Measurements from ENCODE around the gene SEL1L.

Gene SEL1L

GRCh38 chr14:81485781-81486180, 47.9 kb downstream of the SEL1L start:
- Histone ChIP-seq H2BK15ac (ENCODE audit: low read depth, poor library complexity, severe bottlenecking) (no peak overlapping the region), H2BK5ac (ENCODE audit: low read depth, low read length, poor library complexity, severe bottlenecking) (no peak overlapping the region), H3K4ac (ENCODE audit: low read depth in 1 of 2, low read length in 2 of 2) (no peak overlapping the region), H2BK120ac (ENCODE audit: low read depth, low read length) (no peak overlapping the region), H3K9ac (ENCODE audit: low read length) (no peak overlapping the region), H3K18ac (ENCODE audit: low read depth in 1 of 2, low read length in 2 of 2) (no peak overlapping the region), H3K36me3 (ENCODE audit: control insufficient read depth in 1 of 2, insufficient read depth in 2 of 2, low read depth in 1 of 2, low read length in 2 of 2) (peaks cover 19 to 93% of the 10 kb centered on the region in 2 experiments), H3K79me1 (replicated peaks; ENCODE audit: low read length, poor library complexity, severe bottlenecking) (peaks cover 2% of the 10 kb centered on the region), H3K27me3 (ENCODE audit: control insufficient read depth in 1 of 2, insufficient read depth in 1 of 2, low read length in 2 of 2) (no peaks in the 10 kb centered on the region), H3K14ac (ENCODE audit: low read length in 2 of 2) (no peak overlapping the region), H3K27ac (ENCODE audit: low read length, poor library complexity, severe bottlenecking) (no peak overlapping the region), H2AFZ (ENCODE audit: low read depth, low read length) (no peak overlapping the region), H3K4me3 (ENCODE audit: insufficient read depth in 1 of 2, low read depth in 1 of 2, low read length in 2 of 2) (no peak overlapping the region), H4K8ac (ENCODE audit: low read length) (no peak overlapping the region), H3K4me1 (ENCODE audit: control insufficient read depth, insufficient read depth, low read depth, low read length) (no peaks in the 10 kb centered on the region), H4K91ac (ENCODE audit: low read length) (no peak overlapping the region), H2AK5ac (ENCODE audit: low read length, severe bottlenecking) (no peak overlapping the region), H3K9me3 (ENCODE audit: control insufficient read depth, low read length) (no peaks in the 10 kb centered on the region), H3K4me2 (ENCODE audit: low read length, poor library complexity, severe bottlenecking) (no peak overlapping the region), H2BK12ac (ENCODE audit: low read length in 2 of 2) (no peak overlapping the region), H3K23ac (ENCODE audit: low read length in 2 of 2) (no peak overlapping the region)
- DNase-seq: no peak
- no CpG with 5 or more reads among the region's 1 CpG for WGBS

DNA sequence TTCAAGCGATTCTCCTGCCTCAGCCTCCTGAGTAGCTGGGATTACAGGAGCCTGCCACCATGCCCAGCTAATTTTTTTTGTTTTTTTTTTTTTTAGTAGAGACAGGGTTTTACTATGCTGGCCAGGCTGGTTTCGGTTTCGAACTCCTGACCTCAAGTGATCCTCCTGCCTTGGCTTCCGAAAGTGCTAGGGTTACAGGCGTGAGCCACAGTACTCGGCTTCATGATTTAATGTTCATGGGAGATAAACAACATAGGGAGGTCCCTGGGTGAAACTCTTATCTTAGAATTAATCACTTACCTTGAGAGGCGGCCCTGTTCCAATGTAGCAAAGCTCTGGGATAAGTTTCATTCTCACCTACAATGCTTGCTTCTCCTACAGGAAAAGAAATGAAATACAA, 48.3 kb downstream of the SEL1L start:
- Histone ChIP-seq H3K27me3 (ENCODE audit: control insufficient read depth in 1 of 2, insufficient read depth in 1 of 2, low read length in 2 of 2) (no peaks in the 10 kb centered on the region), H2BK5ac (ENCODE audit: low read depth, low read length, poor library complexity, severe bottlenecking) (no peak overlapping the region), H3K9me3 (ENCODE audit: control insufficient read depth, low read length) (no peaks in the 10 kb centered on the region), H4K91ac (ENCODE audit: low read length) (no peak overlapping the region), H3K4ac (ENCODE audit: low read depth in 1 of 2, low read length in 2 of 2) (no peak overlapping the region), H3K4me3 (ENCODE audit: insufficient read depth in 1 of 2, low read depth in 1 of 2, low read length in 2 of 2) (no peak overlapping the region), H3K79me1 (replicated peaks; ENCODE audit: low read length, poor library complexity, severe bottlenecking) (peaks cover 2% of the 10 kb centered on the region), H3K14ac (ENCODE audit: low read length in 2 of 2) (no peak overlapping the region), H3K36me3 (ENCODE audit: control insufficient read depth in 1 of 2, insufficient read depth in 2 of 2, low read depth in 1 of 2, low read length in 2 of 2) (peaks cover 21 to 93% of the 10 kb centered on the region in 2 experiments), H3K9ac (ENCODE audit: low read length) (no peak overlapping the region), H3K18ac (ENCODE audit: low read depth in 1 of 2, low read length in 2 of 2) (no peak overlapping the region), H2AFZ (ENCODE audit: low read depth, low read length) (no peak overlapping the region), H3K23ac (ENCODE audit: low read length in 2 of 2) (no peak overlapping the region), H3K4me1 (ENCODE audit: control insufficient read depth, insufficient read depth, low read depth, low read length) (no peaks in the 10 kb centered on the region), H2BK15ac (ENCODE audit: low read depth, poor library complexity, severe bottlenecking) (no peak overlapping the region), H2BK12ac (ENCODE audit: low read length in 2 of 2) (no peak overlapping the region), H2AK5ac (ENCODE audit: low read length, severe bottlenecking) (no peak overlapping the region), H4K8ac (ENCODE audit: low read length) (no peak overlapping the region), H3K27ac (ENCODE audit: low read length, poor library complexity, severe bottlenecking) (no peak overlapping the region), H3K4me2 (ENCODE audit: low read length, poor library complexity, severe bottlenecking) (no peak overlapping the region), H2BK120ac (ENCODE audit: low read depth, low read length) (no peak overlapping the region)
- DNase-seq: no peak
- WGBS: 96% methylated on average over 7 of the region's 7 CpGs

- H4K91ac ChIP-seq (ENCODE audit: low read length): no peak overlapping the region
- H2AK5ac ChIP-seq (ENCODE audit: low read length, severe bottlenecking): no peak overlapping the region
- no peak overlapping the region for H3K4ac ChIP-seq (ENCODE audit: low read depth in 1 of 2, low read length in 2 of 2)
- no peak overlapping the region for H3K14ac ChIP-seq (ENCODE audit: low read length in 2 of 2)
- H3K27me3 ChIP-seq (ENCODE audit: control insufficient read depth in 1 of 2, insufficient read depth in 1 of 2, low read length in 2 of 2): no peaks in the 10 kb centered on the region
- H3K27ac ChIP-seq (ENCODE audit: low read length, poor library complexity, severe bottlenecking): no peak overlapping the region
- H3K23ac ChIP-seq (ENCODE audit: low read length in 2 of 2): no peak overlapping the region
- peaks cover 2% of the 10 kb centered on the region for H3K79me1 ChIP-seq (replicated peaks; ENCODE audit: low read length, poor library complexity, severe bottlenecking)
- no peak overlapping the region for H2BK120ac ChIP-seq (ENCODE audit: low read depth, low read length)
- no peak overlapping the region for H2AFZ ChIP-seq (ENCODE audit: low read depth, low read length)
- no peak overlapping the region for H3K18ac ChIP-seq (ENCODE audit: low read depth in 1 of 2, low read length in 2 of 2)
- H3K9ac ChIP-seq (ENCODE audit: low read length): no peak overlapping the region
- H4K8ac ChIP-seq (ENCODE audit: low read length): no peak overlapping the region
- H3K4me2 ChIP-seq (ENCODE audit: low read length, poor library complexity, severe bottlenecking): no peak overlapping the region
- no peaks in the 10 kb centered on the region for H3K4me1 ChIP-seq (ENCODE audit: control insufficient read depth, insufficient read depth, low read depth, low read length)
- 98% methylated on average over 4 of the region's 4 CpGs for WGBS
- no peak for DNase-seq
- H3K36me3 ChIP-seq (ENCODE audit: control insufficient read depth in 1 of 2, insufficient read depth in 2 of 2, low read depth in 1 of 2, low read length in 2 of 2): peaks cover 27 to 89% of the 10 kb centered on the region in 2 experiments
- no peak overlapping the region for H2BK15ac ChIP-seq (ENCODE audit: low read depth, poor library complexity, severe bottlenecking)
- no peak overlapping the region for H2BK12ac ChIP-seq (ENCODE audit: low read length in 2 of 2)
- H3K9me3 ChIP-seq (ENCODE audit: control insufficient read depth, low read length): no peaks in the 10 kb centered on the region
- H3K4me3 ChIP-seq (ENCODE audit: insufficient read depth in 1 of 2, low read depth in 1 of 2, low read length in 2 of 2): no peak overlapping the region
- no peak overlapping the region for H2BK5ac ChIP-seq (ENCODE audit: low read depth, low read length, poor library complexity, severe bottlenecking)
Observed at GRCh38 chr14:81484120-81484519, 49.5 kb downstream of the SEL1L start.

DNA sequence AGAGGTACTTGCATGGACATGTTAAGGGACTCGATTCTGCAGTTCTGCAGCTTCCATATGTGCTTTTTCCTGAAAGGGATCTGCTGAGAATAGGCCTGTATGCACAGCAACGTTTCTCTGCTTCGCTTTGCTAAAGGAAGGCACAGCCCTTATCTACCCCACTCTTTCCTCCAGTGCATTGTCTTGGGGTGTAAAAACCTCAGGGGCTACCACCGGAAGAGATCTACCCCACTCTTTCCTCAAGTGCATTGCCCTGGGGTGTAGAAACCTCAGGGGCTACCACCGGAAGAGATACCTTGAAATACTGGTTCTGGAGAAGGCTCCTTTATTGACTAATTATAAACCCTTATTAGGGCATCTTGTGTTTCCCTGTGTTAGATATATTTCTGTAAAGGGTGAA, 52.9 kb downstream of the SEL1L start:
- Histone ChIP-seq H2AFZ (ENCODE audit: low read depth, low read length) (no peak overlapping the region), H3K36me3 (ENCODE audit: control insufficient read depth in 1 of 2, insufficient read depth in 2 of 2, low read depth in 1 of 2, low read length in 2 of 2) (peaks cover 24 to 82% of the 10 kb centered on the region in 2 experiments), H2BK5ac (ENCODE audit: low read depth, low read length, poor library complexity, severe bottlenecking) (no peak overlapping the region), H3K18ac (ENCODE audit: low read depth in 1 of 2, low read length in 2 of 2) (no peak overlapping the region), H2AK5ac (ENCODE audit: low read length, severe bottlenecking) (no peak overlapping the region), H2BK120ac (ENCODE audit: low read depth, low read length) (no peak overlapping the region), H3K4me2 (ENCODE audit: low read length, poor library complexity, severe bottlenecking) (no peak overlapping the region), H2BK15ac (ENCODE audit: low read depth, poor library complexity, severe bottlenecking) (no peak overlapping the region), H3K9ac (ENCODE audit: low read length) (no peak overlapping the region), H3K4me3 (ENCODE audit: insufficient read depth in 1 of 2, low read depth in 1 of 2, low read length in 2 of 2) (no peak overlapping the region), H3K23ac (ENCODE audit: low read length in 2 of 2) (no peak overlapping the region), H3K9me3 (ENCODE audit: control insufficient read depth, low read length) (no peaks in the 10 kb centered on the region), H2BK12ac (ENCODE audit: low read length in 2 of 2) (no peak overlapping the region), H4K8ac (ENCODE audit: low read length) (no peak overlapping the region), H3K27me3 (ENCODE audit: control insufficient read depth in 1 of 2, insufficient read depth in 1 of 2, low read length in 2 of 2) (no peaks in the 10 kb centered on the region), H4K91ac (ENCODE audit: low read length) (no peak overlapping the region), H3K4ac (ENCODE audit: low read depth in 1 of 2, low read length in 2 of 2) (no peak overlapping the region), H3K4me1 (ENCODE audit: control insufficient read depth, insufficient read depth, low read depth, low read length) (no peaks in the 10 kb centered on the region), H3K27ac (ENCODE audit: low read length, poor library complexity, severe bottlenecking) (no peak overlapping the region), H3K14ac (ENCODE audit: low read length in 2 of 2) (no peak overlapping the region), H3K79me1 (replicated peaks; ENCODE audit: low read length, poor library complexity, severe bottlenecking) (no peaks in the 10 kb centered on the region)
- no peak for DNase-seq
- 95% methylated on average over 3 of the region's 5 CpGs for WGBS
